Osteocyte (in vitro differentiated cells): ENCODE results near the gene PPP1R12C. TPM values are rescaled to one million over a fixed set of nuclear protein-coding genes. Genes with fewer than 3 reads are reported as not detected.

Source experiments
- DNase-seq: peaks from one replicate; pipeline ENCODE4 v3.0.0; 2021; ENCODE audit warnings: mixed read lengths; ENCODE audit not compliant: unreplicated experiment; ENCODE audit errors: extremely low spot score
- H3K27ac Mint-ChIP-seq: one replicate; pipeline ENCODE4 v1.8.0; 2021; ENCODE audit warnings: mild to moderate bottlenecking, mixed read lengths; ENCODE audit not compliant: unreplicated experiment
- H3K27me3 Mint-ChIP-seq: one replicate; pipeline ENCODE4 v1.8.0; 2021; ENCODE audit warnings: mixed read lengths; ENCODE audit not compliant: unreplicated experiment
- H3K36me3 Mint-ChIP-seq: one replicate; pipeline ENCODE4 v1.8.0; 2021; ENCODE audit warnings: mixed read lengths; ENCODE audit not compliant: unreplicated experiment
- H3K4me1 Mint-ChIP-seq: one replicate; pipeline ENCODE4 v1.8.0; 2021; ENCODE audit warnings: mixed read lengths; ENCODE audit not compliant: unreplicated experiment
- H3K4me3 Mint-ChIP-seq: one replicate; pipeline ENCODE4 v1.8.0; 2021; ENCODE audit warnings: mild to moderate bottlenecking, moderate library complexity, mixed read lengths; ENCODE audit not compliant: unreplicated experiment
- H3K9me3 Mint-ChIP-seq: one replicate; pipeline ENCODE4 v1.8.0; 2021; ENCODE audit warnings: mixed read lengths; ENCODE audit not compliant: unreplicated experiment
- total RNA-seq: library from RNA; stranded (reverse); gene quantifications from 2 replicates; pipeline ENCODE4 v1.2.1, GENCODE V29; 2021
- TF ChIP-seq, protein P1 (sequence below): fragments of 200-600 bp; sonication (generic); IDR thresholded peaks from 2 replicates; pipeline ENCODE4 v1.5.0; 2021; ENCODE audit warnings: antibody characterized with exemption, mild to moderate bottlenecking, moderate library complexity

PPP1R12C gene
- total RNA-seq, 1 donor from 2014 or later, result 135 TPM

DNA sequence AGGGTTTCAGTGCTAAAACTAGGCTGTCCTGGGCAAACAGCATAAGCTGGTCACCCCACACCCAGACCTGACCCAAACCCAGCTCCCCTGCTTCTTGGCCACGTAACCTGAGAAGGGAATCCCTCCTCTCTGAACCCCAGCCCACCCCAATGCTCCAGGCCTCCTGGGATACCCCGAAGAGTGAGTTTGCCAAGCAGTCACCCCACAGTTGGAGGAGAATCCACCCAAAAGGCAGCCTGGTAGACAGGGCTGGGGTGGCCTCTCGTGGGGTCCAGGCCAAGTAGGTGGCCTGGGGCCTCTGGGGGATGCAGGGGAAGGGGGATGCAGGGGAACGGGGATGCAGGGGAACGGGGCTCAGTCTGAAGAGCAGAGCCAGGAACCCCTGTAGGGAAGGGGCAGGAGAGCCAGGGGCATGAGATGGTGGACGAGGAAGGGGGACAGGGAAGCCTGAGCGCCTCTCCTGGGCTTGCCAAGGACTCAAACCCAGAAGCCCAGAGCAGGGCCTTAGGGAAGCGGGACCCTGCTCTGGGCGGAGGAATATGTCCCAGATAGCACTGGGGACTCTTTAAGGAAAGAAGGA lies 2.8 kb downstream of the PPP1R12C start:
- H3K36me3 Mint-ChIP-seq, result peaks cover 7% of the 10 kb centered on the region
- DNase-seq, result no peak
- peak overlapping the region; percentile 95 for H3K27ac Mint-ChIP-seq
- H3K27me3 Mint-ChIP-seq, result peaks cover 1% of the 10 kb centered on the region
- H3K4me3 Mint-ChIP-seq, result peak overlapping the region; percentile 94
- TF ChIP-seq, protein P1, sequence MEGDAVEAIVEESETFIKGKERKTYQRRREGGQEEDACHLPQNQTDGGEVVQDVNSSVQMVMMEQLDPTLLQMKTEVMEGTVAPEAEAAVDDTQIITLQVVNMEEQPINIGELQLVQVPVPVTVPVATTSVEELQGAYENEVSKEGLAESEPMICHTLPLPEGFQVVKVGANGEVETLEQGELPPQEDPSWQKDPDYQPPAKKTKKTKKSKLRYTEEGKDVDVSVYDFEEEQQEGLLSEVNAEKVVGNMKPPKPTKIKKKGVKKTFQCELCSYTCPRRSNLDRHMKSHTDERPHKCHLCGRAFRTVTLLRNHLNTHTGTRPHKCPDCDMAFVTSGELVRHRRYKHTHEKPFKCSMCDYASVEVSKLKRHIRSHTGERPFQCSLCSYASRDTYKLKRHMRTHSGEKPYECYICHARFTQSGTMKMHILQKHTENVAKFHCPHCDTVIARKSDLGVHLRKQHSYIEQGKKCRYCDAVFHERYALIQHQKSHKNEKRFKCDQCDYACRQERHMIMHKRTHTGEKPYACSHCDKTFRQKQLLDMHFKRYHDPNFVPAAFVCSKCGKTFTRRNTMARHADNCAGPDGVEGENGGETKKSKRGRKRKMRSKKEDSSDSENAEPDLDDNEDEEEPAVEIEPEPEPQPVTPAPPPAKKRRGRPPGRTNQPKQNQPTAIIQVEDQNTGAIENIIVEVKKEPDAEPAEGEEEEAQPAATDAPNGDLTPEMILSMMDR, result no peak
- no peaks in the 10 kb centered on the region for H3K9me3 Mint-ChIP-seq
- peaks cover 46% of the 10 kb centered on the region for H3K4me1 Mint-ChIP-seq

DNA sequence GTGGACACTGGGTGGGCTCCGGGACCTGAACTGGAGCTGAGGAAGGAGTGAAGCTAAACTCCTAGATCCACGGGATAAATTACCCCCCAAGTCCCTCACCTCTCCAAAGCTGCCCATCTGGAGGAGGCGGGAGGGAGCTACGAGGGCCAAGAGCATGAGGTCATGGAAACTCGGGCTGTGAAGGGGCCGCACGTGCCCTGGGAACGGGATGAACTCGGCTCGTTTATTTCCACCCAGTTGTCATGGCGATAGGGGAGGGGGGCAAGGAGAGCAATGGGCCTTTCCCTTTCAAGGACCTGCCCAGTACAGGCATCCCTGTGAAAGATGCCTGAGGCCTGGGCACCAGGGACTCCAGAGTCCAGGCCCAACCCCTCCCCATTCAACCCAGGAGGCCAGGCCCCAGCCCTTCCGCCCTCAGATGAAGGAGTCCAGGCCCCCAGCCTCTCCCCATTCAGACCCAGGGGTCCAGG lies 3.8 kb downstream of the PPP1R12C start:
- DNase-seq, result peak; percentile 96
- TF ChIP-seq, protein P1, result no peak
- H3K27ac Mint-ChIP-seq, result peak overlapping the region; percentile 95
- peaks cover 14% of the 10 kb centered on the region for H3K36me3 Mint-ChIP-seq
- peak overlapping the region; percentile 51 for H3K4me3 Mint-ChIP-seq
- no peaks in the 10 kb centered on the region for H3K9me3 Mint-ChIP-seq
- no peaks in the 10 kb centered on the region for H3K27me3 Mint-ChIP-seq
- peaks cover 48% of the 10 kb centered on the region for H3K4me1 Mint-ChIP-seq

DNA sequence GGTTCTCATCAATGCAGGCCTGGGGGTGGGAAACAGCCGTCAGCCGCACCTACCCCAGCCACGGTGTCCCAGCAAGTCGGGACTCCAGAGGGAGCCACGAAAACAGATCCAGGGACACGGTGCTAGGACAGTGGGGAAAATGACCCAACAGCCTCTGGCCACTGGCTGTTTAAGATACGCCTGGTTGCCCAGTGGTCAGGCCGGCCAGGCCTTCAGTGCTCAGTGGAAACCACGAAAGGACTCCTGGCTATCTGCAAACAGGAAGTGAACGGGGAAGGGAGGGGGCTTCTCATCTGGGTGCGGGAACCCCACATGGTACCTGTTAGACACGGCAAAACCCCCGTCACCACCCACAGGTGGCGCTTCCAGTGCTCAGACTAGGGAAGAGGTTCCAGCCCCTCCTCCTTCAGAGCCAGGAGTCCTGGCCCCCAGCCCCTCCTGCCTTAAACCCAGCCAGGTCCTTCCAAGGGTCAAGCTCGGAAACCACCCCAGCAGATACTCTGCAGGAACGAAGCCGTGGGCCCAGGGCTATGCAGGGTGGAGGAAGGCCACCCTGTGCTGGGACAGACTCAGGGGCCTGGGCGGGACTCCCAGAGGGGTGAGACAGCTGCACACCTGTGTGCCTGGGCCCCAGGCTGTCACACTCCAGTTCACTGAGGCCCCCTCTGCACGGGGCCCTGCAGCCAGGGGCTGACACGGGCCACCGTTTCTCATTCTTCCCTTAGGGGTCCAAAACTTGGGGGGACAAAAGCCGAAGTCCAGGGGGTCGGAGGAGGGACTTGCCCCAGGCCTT lies 4.5 kb downstream of the PPP1R12C start:
- TF ChIP-seq, protein P1, result no peak
- no peaks in the 10 kb centered on the region for H3K9me3 Mint-ChIP-seq
- DNase-seq, result no peak
- H3K4me3 Mint-ChIP-seq, result peak overlapping the region; percentile 51
- peaks cover 14% of the 10 kb centered on the region for H3K36me3 Mint-ChIP-seq
- peaks cover 43% of the 10 kb centered on the region for H3K4me1 Mint-ChIP-seq
- peak overlapping the region; percentile 95 for H3K27ac Mint-ChIP-seq
- no peaks in the 10 kb centered on the region for H3K27me3 Mint-ChIP-seq

DNA sequence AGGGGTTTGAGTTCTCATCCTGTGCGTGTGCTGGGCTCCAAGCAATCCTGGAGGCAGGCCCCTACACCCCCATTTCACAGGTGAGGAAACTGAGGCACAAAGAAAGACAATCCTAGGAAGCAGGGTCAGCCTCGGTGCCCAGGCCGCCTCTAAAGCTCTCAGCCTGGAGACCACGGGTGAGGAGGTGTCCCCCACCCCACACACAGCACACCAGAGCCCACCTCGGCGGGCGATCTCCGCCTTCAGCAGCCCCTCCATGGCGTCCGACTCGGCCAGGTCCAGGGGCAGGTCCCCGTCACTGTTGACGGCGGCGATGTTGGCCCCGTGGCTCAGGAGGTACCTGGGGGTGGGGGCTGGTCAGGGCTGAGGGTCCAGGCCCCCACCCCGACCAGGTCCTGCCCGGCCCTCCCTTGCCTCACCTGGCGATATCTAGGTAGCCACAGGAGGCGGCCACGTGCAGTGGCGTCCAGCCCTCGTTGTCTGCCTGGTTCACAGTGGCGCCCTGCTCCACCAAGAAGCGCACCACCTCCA lies 5.1 kb downstream of the PPP1R12C start:
- Mint-ChIP-seq H3K4me3 (no peak overlapping the region), H3K27me3 (no peaks in the 10 kb centered on the region), H3K27ac (peak overlapping the region; percentile 95), H3K36me3 (peaks cover 14% of the 10 kb centered on the region), H3K4me1 (peaks cover 40% of the 10 kb centered on the region), H3K9me3 (no peaks in the 10 kb centered on the region)
- TF ChIP-seq, protein P1, result no peak
- DNase-seq, result no peak

DNA sequence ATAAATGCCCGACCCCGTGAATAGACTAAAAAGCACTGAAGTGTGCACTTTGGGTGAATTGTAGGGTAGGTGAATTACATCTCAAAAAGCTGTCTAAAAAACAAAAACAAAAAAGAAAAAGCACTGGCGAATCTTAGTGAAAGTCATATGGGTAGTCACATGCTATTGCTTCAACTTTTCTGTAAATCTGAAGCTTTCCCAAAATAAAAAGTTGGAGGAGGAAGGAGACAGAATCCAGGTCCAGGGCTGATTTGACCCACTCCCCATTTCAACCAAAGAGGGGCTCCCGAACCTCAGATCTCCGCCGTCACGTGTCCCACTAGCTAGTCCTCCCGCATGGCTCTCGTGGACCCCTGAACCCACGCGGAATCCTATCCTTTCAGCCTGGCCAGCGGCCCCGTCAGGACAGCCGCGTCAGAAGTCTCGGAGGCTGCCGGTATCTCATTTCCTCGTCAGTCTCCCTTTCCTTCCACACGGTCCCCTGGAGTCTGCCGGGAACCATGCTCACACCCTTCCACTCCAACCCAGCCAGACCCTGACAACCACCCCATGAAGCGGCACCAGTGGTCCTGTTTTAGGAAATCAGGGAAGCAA lies 6.1 kb downstream of the PPP1R12C start:
- no peak for DNase-seq
- Mint-ChIP-seq H3K27ac (peak overlapping the region; percentile 69), H3K9me3 (no peaks in the 10 kb centered on the region), H3K4me1 (peaks cover 40% of the 10 kb centered on the region), H3K27me3 (no peaks in the 10 kb centered on the region), H3K4me3 (no peak overlapping the region), H3K36me3 (peaks cover 19% of the 10 kb centered on the region)
- TF ChIP-seq, protein P1, result no peak
